Measurements from ENCODE around the gene FHIT.

FHIT gene

DNA sequence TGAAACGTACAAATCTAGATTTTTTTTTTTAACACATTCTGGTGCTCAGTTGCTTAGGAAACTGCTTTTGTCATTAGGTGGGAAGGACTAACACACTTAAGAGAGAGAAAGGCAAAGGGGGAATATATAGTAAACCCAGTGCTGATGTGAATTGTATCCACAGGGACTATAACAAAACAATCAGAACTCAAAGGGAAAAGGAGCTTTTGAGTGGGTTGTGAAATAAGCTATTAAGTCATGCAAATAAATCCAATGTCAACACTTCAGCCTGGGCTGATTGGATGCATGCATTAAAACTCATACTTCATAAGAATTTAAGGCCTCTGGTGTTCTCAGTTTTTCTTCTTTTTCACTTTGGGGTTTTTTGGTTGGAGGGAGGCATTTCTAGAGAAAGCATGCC, 628.9 kb downstream of the FHIT start:
- no peak for DNase-seq (ENCODE audit: low spot score)

GRCh38 chr3:60617188-60617587, 634.1 kb downstream of the FHIT start:
- no peak for DNase-seq (ENCODE audit: low spot score)

DNA sequence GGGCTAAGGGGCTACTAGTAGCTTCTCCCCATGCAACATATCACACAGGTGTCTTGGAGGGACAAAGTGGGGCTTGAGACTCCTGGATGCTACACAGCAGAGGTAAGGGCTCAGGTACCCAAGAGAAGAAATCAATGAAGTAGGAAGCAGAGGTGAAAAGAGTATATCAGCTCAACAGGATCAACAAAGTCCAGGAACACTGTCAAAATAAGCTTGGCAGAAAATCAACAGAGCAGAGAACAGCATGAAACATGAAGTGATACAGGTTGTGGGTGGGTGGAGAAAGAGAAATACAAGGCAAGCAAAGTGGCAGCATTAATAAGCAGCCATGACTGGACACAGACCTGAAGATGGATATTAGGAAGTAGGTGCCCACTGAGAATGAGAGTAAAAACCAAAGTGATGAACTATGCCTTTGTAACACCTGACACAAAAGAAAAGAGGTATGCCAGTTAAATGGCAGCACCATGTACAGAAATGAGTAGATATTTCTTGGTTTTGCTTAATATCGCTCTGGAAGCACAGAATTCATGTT, 637.4 kb downstream of the FHIT start:
- DNase-seq (ENCODE audit: low spot score) = no peak

- no peak for DNase-seq (ENCODE audit: low spot score)
Measured at GRCh38 chr3:60610441-60611112, 640.7 kb downstream of the FHIT start.

DNA sequence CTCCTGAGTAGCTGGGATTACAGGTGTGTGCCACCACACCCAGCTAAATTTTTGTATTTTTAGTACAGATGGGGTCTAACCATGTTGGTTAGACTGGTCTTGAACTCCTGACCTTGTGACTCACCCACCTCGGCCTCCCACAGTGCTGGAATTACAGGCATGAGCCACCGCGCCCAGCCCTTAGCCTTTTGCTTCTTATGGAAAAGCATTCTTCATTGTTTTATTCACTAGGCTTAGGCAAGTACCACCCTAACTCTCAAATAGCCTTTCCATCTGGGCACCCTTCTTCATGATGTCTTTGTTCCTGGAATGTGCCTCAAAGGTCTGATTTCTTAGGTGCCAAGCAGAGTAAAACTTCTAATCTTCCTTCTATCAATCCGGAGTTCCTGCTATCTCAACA, 641.8 kb downstream of the FHIT start:
- no peak for DNase-seq (ENCODE audit: low spot score)

DNA sequence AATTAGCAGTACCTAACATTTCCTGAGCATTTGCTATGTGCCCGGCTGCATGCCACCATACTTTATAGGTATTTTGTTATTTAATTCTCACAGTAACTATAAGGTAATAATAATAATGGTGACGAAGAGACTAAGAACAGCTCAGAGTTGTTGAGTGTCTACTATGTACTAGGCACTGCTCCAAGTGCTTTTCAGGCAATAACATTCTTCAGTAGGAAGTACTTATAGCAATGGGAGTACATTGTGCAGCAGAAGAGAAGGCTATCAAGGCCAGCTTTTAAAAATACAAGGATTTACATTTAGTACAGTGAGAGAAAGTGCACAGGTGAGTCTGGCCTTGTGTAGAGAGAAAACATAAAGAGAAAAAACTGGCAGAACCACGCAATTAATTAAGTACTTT, 647.4 kb downstream of the FHIT start:
- DNase-seq (ENCODE audit: low spot score) = no peak

DNA sequence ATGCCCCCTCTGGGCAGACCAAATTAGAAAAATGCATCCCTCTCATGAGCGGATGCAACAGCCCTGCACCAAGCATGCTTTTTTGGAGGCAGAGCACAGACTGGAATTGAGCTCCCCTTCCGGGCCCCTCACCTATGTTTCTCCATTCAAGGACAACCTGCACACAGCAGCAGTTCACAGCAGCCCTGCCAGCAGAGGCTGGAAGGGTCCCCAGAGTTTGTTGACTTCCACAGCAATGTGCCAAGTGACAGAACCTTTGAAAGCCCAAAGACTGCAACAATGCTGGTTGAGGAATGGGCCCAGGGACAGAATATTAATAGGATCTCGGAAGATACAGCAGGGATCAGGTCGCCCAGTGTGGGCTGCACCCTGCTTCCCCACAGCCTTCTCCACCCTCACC, 650.4 kb downstream of the FHIT start:
- no peak for DNase-seq (ENCODE audit: low spot score)

DNA sequence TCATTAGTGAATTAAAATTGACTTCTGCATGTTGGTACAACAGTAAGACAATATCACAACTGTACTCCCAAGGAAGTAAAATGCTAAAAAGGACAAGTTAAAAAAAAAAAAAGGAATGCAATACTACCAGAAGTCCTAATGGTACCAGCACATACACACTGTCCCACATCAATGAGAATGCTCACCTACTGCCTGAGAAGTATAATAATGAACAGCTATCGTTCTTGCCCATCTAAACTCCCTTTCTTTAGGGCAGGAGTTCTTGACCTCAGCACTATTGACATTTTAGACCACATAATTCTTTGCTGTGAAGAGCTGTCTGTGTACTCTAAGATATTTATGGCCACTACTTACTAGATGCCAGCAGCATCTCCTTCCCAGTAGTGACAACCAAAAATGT, 651.7 kb downstream of the FHIT start:
- no peak for DNase-seq (ENCODE audit: low spot score)

- no peak for DNase-seq (ENCODE audit: low spot score)
Measured at GRCh38 chr3:60598671-60599070, 652.6 kb downstream of the FHIT start.

DNA sequence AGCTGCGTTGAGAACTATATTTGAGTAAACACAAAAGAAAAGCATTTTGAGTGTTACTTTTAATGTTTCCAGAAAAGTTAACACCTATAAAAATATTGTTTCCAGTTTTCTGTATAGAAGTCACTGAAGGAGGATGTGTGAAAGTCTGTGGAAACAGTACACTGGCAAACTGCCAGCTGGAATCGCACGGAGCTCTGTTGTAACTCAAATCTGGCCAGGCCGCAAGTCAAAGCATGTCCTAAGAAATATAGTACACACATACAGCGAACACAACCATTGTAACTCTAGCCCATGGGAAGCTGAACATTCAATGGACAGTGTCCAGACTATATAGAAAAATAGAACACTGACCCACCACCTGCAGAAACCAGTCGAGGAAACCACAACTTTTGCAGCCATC, 657.2 kb downstream of the FHIT start:
- no peak for DNase-seq (ENCODE audit: low spot score)

GRCh38 chr3:60591267-60591666, 660.0 kb downstream of the FHIT start:
- no peak for DNase-seq (ENCODE audit: low spot score)

DNA sequence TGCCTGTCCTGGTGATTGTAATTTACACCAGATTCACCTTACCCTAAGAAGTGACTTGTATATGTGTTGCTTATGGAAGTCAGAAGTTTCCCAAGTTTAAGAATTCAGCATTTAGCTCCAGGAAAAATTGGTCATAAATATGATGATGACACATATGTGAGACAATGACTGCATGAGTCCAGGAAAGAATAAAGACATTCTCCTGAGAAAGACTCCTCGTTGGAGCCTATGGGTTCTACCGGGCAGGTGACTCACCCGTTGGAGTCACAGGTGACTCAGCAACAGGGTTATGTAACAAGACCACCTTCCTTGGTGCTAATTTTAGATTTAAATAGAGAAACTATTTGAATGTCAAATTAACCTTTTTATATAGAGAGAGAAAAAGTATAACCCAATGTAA, 662.4 kb downstream of the FHIT start:
- DNase-seq (ENCODE audit: low spot score) = no peak

DNA sequence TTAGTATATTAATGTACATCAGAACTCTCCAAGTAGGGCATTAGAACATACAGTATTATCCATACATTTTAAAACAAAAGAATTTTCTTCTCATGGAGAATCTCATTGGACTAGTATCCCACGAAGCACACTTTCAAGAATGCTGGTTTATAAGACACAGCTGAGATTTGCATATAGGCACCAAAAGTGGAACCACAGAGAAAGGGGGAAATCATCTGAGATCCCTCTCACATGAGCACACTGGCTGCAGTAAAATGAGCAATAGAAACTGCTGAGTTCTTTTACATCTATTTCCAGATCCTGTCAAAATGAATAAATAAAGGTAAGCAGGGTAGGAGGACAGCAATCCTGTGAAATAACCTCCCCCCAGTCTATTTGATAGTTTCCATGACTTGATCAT, 665.3 kb downstream of the FHIT start:
- no peak for DNase-seq (ENCODE audit: low spot score)

DNA sequence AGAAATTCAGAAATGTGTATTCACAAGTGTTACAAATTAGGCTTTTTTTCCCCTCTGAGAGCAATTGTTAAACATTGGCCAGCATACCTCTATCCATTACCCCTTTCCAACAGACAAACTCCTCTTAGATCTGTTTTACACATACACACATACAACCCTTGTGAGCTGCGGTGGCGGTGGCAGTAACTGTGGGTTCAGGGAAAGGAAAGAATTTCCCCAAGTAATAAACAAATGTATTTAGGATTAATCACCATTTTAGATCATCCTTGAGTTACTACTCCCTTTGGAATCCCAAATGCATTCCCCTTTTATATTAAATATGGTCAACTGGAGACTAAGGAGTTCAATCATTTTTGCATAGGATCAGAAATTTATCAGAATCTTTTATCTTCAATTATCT, 667.0 kb downstream of the FHIT start:
- no peak for DNase-seq (ENCODE audit: low spot score)

DNA sequence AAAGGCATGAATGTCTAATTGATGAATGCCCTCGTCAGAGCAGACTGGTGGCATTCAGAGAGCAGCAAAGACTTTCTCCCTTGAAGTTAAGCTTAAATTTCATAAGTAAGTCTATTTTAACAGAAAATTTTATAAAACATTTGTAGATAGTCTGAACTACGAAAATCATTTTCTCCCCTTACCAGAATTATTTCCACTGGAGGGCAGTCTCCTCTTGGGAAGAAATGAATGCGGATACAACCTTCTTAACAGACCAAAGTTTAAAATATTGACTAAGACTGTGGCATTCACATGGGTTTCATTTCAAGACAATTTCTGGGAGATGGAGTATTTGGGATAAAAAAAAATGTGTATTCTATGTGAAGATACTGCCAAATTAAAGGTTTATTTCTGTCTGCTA, 669.0 kb downstream of the FHIT start:
- no peak for DNase-seq (ENCODE audit: low spot score)

GRCh38 chr3:60580809-60581208, 670.4 kb downstream of the FHIT start:
- DNase-seq (ENCODE audit: low spot score) = no peak

DNA sequence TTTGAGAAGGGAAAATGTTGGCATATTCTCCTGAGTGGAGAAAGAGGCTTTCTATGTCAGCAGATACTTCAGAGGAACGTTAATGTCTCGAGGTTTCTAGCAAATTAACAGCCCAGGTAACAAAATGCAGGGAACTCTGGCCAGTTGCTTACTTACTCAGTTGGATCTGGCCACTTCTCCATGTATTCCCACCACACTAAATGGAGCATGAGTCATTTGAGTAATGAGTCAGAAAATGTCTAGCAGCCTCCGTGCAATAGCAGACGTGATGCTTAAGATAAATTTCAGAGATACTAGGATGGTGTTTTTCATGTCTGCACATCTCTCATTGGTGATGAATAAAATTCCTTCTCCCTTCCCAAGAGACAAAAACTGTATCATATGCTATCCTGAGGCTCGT, 671.5 kb downstream of the FHIT start:
- DNase-seq (ENCODE audit: low spot score) = no peak

DNA sequence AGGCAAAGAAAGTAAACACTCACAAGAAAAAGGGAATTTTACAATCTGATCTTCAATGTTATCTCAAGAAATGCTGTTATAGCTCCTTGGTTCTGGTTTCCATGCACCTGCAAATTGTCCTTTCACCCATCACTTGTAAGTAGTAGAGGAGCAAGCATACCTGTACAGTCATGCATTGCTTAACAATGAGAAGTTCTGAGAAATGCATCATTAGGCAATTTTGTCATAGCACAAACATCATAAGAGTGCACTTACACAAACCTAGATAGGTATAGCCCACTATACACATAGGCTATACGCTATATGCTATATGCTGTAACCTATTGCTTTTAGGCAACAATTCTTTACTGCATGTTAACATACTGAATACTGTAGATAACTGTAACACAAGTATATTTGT, 672.3 kb downstream of the FHIT start:
- no peak for DNase-seq (ENCODE audit: low spot score)

DNA sequence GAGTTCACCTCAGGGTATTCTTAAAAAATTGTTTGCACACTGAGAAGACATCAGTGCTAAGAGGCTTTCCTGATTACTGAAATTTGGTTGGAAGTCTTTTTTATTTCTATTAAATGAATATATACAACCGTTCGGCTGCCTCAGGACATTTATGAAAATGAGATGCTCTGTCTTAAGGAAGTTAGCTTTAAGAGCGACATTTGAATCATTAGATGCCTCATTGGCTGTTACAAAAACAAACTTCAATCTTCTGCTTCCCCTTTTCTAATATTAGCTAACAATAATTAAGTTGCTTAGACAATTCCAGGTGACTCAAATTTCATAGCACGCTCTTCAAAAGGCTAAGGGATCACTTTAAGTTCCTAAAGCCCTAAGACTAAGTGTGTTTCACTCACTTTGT, 673.7 kb downstream of the FHIT start:
- DNase-seq (ENCODE audit: low spot score) = no peak

DNA sequence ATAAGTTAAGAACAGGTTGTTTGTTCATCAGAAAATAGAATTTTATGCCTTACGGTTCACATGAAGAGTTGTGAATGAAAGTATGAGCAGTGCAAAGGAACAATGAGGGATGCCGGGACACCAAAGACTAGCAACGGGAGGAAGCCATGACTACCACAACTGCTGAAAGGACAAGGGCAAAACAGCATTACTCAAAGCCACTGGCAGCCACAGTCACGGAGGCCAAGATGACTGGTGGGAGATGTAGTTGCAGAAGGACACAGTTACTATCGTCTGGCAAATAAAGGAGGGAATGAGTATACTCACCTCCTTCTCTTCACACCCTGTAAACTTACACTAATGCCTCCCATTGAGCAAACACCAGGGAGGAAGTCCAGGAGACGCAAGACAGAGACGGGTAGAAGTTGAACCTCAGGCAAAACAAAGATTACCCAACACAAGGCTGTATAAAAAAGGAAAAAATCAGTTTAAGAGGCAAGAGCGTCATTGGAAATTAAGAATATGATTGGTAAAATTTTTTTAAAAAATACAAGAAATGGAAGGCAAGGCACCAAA, 675.5 kb downstream of the FHIT start:
- no peak for DNase-seq (ENCODE audit: low spot score)

DNA sequence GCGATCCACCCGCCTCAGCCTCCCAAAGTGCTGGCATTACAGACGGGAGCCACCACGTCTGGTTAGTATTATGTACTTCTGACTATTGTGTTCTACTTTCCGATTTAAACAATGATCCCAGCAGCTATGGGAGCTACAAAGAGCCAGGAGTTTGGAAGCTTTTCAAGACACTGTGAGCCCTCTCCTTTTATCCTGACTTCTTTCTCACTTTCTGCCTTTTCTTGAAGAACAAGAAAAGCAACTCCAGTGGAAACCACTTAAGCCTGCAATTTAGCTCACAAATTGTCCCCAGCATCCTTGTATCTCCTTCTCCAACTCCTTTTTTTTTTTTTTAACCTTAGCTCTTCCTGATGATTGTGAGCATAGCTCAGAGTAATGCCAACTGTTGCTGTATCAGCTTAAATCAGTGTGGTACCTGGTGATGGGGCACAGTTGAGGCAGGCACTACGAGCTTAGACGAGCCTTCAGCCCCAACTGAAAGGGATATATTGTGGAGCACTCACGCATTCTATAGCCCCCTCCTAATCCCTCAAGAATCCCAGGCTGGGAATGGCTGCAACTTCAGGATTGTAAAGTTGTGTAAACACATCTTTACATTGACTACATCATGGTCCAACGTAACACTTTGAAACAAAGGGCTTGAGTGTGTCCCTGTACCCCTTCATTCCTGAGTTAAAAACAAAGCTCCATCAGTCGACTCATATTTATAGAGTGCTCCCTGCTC, 677.0 kb downstream of the FHIT start:
- DNase-seq (ENCODE audit: low spot score) = no peak

DNA sequence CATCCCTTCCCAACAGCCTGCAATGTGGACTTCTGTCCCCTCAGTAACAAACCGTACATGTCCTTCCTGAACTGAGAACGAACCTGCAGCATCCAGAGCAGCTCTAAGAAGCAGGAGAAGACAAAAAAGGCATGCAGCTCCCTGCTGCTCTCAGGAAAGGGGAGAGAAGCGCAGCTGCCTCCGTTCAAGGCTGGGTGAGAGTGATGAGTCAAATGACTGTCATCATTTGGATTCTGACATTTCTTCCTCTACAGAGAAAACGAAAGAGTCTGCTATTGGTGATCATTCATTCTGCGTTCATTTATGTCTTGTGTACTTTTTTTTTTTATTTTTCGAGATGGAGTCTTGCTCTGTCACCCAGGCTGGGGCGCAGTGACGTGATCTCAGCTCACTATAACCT, 677.8 kb downstream of the FHIT start:
- DNase-seq (ENCODE audit: low spot score) = no peak

GRCh38 chr3:60571511-60571910, 679.7 kb downstream of the FHIT start:
- DNase-seq (ENCODE audit: low spot score) = no peak

- no peak for DNase-seq (ENCODE audit: low spot score)
Measured at GRCh38 chr3:60557122-60557521, 694.1 kb downstream of the FHIT start.
